ENCODE data around the gene PDIA2.

GRCh38 chr16:324451-325334 lies 41.7 kb downstream of the PDIA2 start:
- no peak for TF ChIP-seq POLR2A (IDR thresholded peaks at IDR 0.05)
- TF ChIP-seq, protein P1, sequence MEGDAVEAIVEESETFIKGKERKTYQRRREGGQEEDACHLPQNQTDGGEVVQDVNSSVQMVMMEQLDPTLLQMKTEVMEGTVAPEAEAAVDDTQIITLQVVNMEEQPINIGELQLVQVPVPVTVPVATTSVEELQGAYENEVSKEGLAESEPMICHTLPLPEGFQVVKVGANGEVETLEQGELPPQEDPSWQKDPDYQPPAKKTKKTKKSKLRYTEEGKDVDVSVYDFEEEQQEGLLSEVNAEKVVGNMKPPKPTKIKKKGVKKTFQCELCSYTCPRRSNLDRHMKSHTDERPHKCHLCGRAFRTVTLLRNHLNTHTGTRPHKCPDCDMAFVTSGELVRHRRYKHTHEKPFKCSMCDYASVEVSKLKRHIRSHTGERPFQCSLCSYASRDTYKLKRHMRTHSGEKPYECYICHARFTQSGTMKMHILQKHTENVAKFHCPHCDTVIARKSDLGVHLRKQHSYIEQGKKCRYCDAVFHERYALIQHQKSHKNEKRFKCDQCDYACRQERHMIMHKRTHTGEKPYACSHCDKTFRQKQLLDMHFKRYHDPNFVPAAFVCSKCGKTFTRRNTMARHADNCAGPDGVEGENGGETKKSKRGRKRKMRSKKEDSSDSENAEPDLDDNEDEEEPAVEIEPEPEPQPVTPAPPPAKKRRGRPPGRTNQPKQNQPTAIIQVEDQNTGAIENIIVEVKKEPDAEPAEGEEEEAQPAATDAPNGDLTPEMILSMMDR (IDR thresholded peaks at IDR 0.05), result no peak
